Activated T-cell treated with anti-CD3 and anti-CD28 coated beads, Interleukin-2, amount 50 U/mL, for 72 hours (primary cell): Measurements from ENCODE around the gene FBXO2. TPM values are rescaled to one million over a fixed set of nuclear protein-coding genes. Genes with fewer than 3 reads are reported as not detected.
"Not testable (repeated sequence)": the region's sequence is repeated elsewhere in the genome, so short reads cannot be mapped to it uniquely, and the experiment has no call there.

Source experiments
- ATAC-seq, 2 donors: fragments of 150-1000 bp; cut with Tn5 transposase; replicated peaks in 1 of 2; 2 replicates each; pipeline ENCODE4 v1.10.0; 2021; ENCODE audit warnings: moderate library complexity in 2 of 2, mild to moderate bottlenecking in 1 of 2
- DNase-seq, 2 donors: peaks; one replicate each; pipeline ENCODE4 v3.0.0; 2021 to 2022; ENCODE audit warnings: mixed read lengths in 1 of 2
- H3K27ac Mint-ChIP-seq: one replicate; pipeline ENCODE4 v1.8.0; 2022; ENCODE audit warnings: mild to moderate bottlenecking, moderate library complexity, mixed read lengths
- H3K27me3 Mint-ChIP-seq: one replicate; pipeline ENCODE4 v1.8.0; 2022; ENCODE audit warnings: low read depth, mixed read lengths
- H3K36me3 Mint-ChIP-seq, 2 donors: one replicate each; pipeline ENCODE4 v1.8.0; 2022; ENCODE audit warnings: mixed read lengths in 2 of 2, mild to moderate bottlenecking in 1 of 2; ENCODE audit not compliant: insufficient read depth in 2 of 2
- H3K4me1 Mint-ChIP-seq: one replicate; pipeline ENCODE4 v1.8.0; 2022; ENCODE audit warnings: low read depth, mixed read lengths
- H3K4me3 Mint-ChIP-seq, 2 donors: one replicate each; pipeline ENCODE4 v1.8.0; 2022; ENCODE audit warnings: mild to moderate bottlenecking in 2 of 2, mixed read lengths in 2 of 2, moderate library complexity in 2 of 2
- H3K9me3 Mint-ChIP-seq, 2 donors: one replicate each; pipeline ENCODE4 v1.8.0; 2022; ENCODE audit warnings: mixed read lengths in 2 of 2
- total RNA-seq, 2 donors: library from RNA; stranded (reverse); gene quantifications; one replicate each; pipeline ENCODE4 v1.2.3, GENCODE V29; 2022

FBXO2 gene
- total RNA-seq, 2 donors from 2014 or later = 1.9 to 3.9 TPM

- no peak overlapping the region for H3K4me3 Mint-ChIP-seq
- DNase-seq (no peak), ATAC-seq (no peak)
- no peaks in the 10 kb centered on the region for H3K9me3 Mint-ChIP-seq
- peaks cover 10% of the 10 kb centered on the region for H3K27me3 Mint-ChIP-seq
- no peak overlapping the region for H3K27ac Mint-ChIP-seq
- H3K36me3 Mint-ChIP-seq = no peaks in the 10 kb centered on the region
- no peaks in the 10 kb centered on the region for H3K4me1 Mint-ChIP-seq
Measured at GRCh38 chr1:11623702-11624101, 30.5 kb downstream of the FBXO2 start.

- Mint-ChIP-seq H3K27ac (no peak overlapping the region), H3K4me3 (no peak overlapping the region), H3K4me1 (no peaks in the 10 kb centered on the region), H3K36me3 (no peaks in the 10 kb centered on the region), H3K27me3 (peaks cover 11% of the 10 kb centered on the region), H3K9me3 (no peaks in the 10 kb centered on the region)
- DNase-seq = no peak
- no peak for ATAC-seq
Measured at GRCh38 chr1:11622398-11622797, 31.8 kb downstream of the FBXO2 start.

GRCh38 chr1:11620924-11621323, 33.3 kb downstream of the FBXO2 start:
- Mint-ChIP-seq H3K4me1 (no peaks in the 10 kb centered on the region), H3K27me3 (peaks cover 16% of the 10 kb centered on the region), H3K9me3 (no peaks in the 10 kb centered on the region), H3K4me3 (no peak overlapping the region), H3K27ac (no peak overlapping the region), H3K36me3 (no peaks in the 10 kb centered on the region)
- no peak for DNase-seq
- no peak for ATAC-seq

GRCh38 chr1:11620405-11620804, 33.8 kb downstream of the FBXO2 start:
- Mint-ChIP-seq H3K9me3 (no peaks in the 10 kb centered on the region), H3K27ac (no peak overlapping the region), H3K4me1 (no peaks in the 10 kb centered on the region), H3K27me3 (peaks cover 11% of the 10 kb centered on the region), H3K4me3 (no peak overlapping the region), H3K36me3 (no peaks in the 10 kb centered on the region)
- ATAC-seq (no peak), DNase-seq (no peak)

GRCh38 chr1:11617741-11618140, 36.5 kb downstream of the FBXO2 start:
- no peak for DNase-seq
- no peaks in the 10 kb centered on the region for H3K36me3 Mint-ChIP-seq
- H3K27ac Mint-ChIP-seq = no peak overlapping the region
- peaks cover 11% of the 10 kb centered on the region for H3K27me3 Mint-ChIP-seq
- no peaks in the 10 kb centered on the region for H3K4me1 Mint-ChIP-seq
- no peak overlapping the region for H3K4me3 Mint-ChIP-seq
- H3K9me3 Mint-ChIP-seq = no peaks in the 10 kb centered on the region
- no peak for ATAC-seq

GRCh38 chr1:11617314-11617713, 36.9 kb downstream of the FBXO2 start:
- Mint-ChIP-seq H3K27me3 (peaks cover 11% of the 10 kb centered on the region), H3K4me3 (no peak overlapping the region), H3K27ac (no peak overlapping the region), H3K36me3 (no peaks in the 10 kb centered on the region), H3K4me1 (no peaks in the 10 kb centered on the region), H3K9me3 (no peaks in the 10 kb centered on the region)
- no peak for ATAC-seq
- no peak for DNase-seq

- no peaks in the 10 kb centered on the region for H3K4me1 Mint-ChIP-seq
- peaks cover 11% of the 10 kb centered on the region for H3K27me3 Mint-ChIP-seq
- H3K27ac Mint-ChIP-seq = no peak overlapping the region
- no peak overlapping the region for H3K4me3 Mint-ChIP-seq
- no peaks in the 10 kb centered on the region for H3K36me3 Mint-ChIP-seq
- DNase-seq (no peak), ATAC-seq (no peak)
- H3K9me3 Mint-ChIP-seq = no peaks in the 10 kb centered on the region
Measured at GRCh38 chr1:11616766-11617165, 37.5 kb downstream of the FBXO2 start.

- no peaks in the 10 kb centered on the region for H3K36me3 Mint-ChIP-seq
- ATAC-seq (no peak), DNase-seq (no peak)
- no peak overlapping the region for H3K27ac Mint-ChIP-seq
- H3K4me1 Mint-ChIP-seq = no peaks in the 10 kb centered on the region
- H3K4me3 Mint-ChIP-seq = no peak overlapping the region
- no peaks in the 10 kb centered on the region for H3K9me3 Mint-ChIP-seq
- peaks cover 6% of the 10 kb centered on the region for H3K27me3 Mint-ChIP-seq
Measured at GRCh38 chr1:11615090-11615489, 39.1 kb downstream of the FBXO2 start.

GRCh38 chr1:11613347-11613746, 40.9 kb downstream of the FBXO2 start:
- no peak overlapping the region for H3K4me3 Mint-ChIP-seq
- H3K36me3 Mint-ChIP-seq = no peaks in the 10 kb centered on the region
- no peaks in the 10 kb centered on the region for H3K9me3 Mint-ChIP-seq
- peaks cover 6% of the 10 kb centered on the region for H3K27me3 Mint-ChIP-seq
- ATAC-seq (no peak), DNase-seq (no peak)
- H3K27ac Mint-ChIP-seq = no peak overlapping the region
- H3K4me1 Mint-ChIP-seq = no peaks in the 10 kb centered on the region

GRCh38 chr1:11611638-11612327, 42.4 kb downstream of the FBXO2 start:
- H3K9me3 Mint-ChIP-seq = no peaks in the 10 kb centered on the region
- H3K36me3 Mint-ChIP-seq = no peaks in the 10 kb centered on the region
- no peaks in the 10 kb centered on the region for H3K4me1 Mint-ChIP-seq
- DNase-seq (no peak), ATAC-seq (no peak)
- no peaks in the 10 kb centered on the region for H3K27me3 Mint-ChIP-seq
- H3K27ac Mint-ChIP-seq = no peak overlapping the region
- H3K4me3 Mint-ChIP-seq = no peak overlapping the region

- Mint-ChIP-seq H3K4me3 (no peak overlapping the region), H3K4me1 (no peaks in the 10 kb centered on the region), H3K9me3 (no peaks in the 10 kb centered on the region), H3K36me3 (no peaks in the 10 kb centered on the region), H3K27ac (no peak overlapping the region), H3K27me3 (no peaks in the 10 kb centered on the region)
- DNase-seq (no peak), ATAC-seq (no peak)
Measured at GRCh38 chr1:11610629-11611180, 43.5 kb downstream of the FBXO2 start.

GRCh38 chr1:11609378-11609777, 44.9 kb downstream of the FBXO2 start:
- not testable (repeated sequence) for H3K4me1 Mint-ChIP-seq, DNase-seq, H3K36me3 Mint-ChIP-seq, H3K27ac Mint-ChIP-seq, H3K27me3 Mint-ChIP-seq, ATAC-seq, H3K4me3 Mint-ChIP-seq, H3K9me3 Mint-ChIP-seq

- not testable (repeated sequence) for H3K4me1 Mint-ChIP-seq, DNase-seq, H3K36me3 Mint-ChIP-seq, ATAC-seq, H3K9me3 Mint-ChIP-seq, H3K4me3 Mint-ChIP-seq, H3K27me3 Mint-ChIP-seq, H3K27ac Mint-ChIP-seq
Measured at GRCh38 chr1:11608596-11609130, 45.6 kb downstream of the FBXO2 start.

- DNase-seq = no peak
Measured at GRCh38 chr1:11606775-11607174, 47.5 kb downstream of the FBXO2 start.

More at GRCh38 chr1:11606775-11607174, 47.5 kb downstream of the FBXO2 start:
- H3K36me3 Mint-ChIP-seq = no peaks in the 10 kb centered on the region
- no peak overlapping the region for H3K27ac Mint-ChIP-seq
- ATAC-seq = no peak
- H3K4me3 Mint-ChIP-seq = no peak overlapping the region
- H3K9me3 Mint-ChIP-seq = no peaks in the 10 kb centered on the region
- H3K4me1 Mint-ChIP-seq = no peaks in the 10 kb centered on the region
- no peaks in the 10 kb centered on the region for H3K27me3 Mint-ChIP-seq
